GM21381 (cell line): ENCODE measurements around the gene AOC3.
"Not testable (repeated sequence)": the region's sequence is repeated elsewhere in the genome, so short reads cannot be mapped to it uniquely, and the experiment has no call there.

Experiments used
- ATAC-seq: cut with Tn5 transposase; IDR thresholded peaks from one replicate; pipeline ENCODE4 v1.9.1; 2021; ENCODE audit warnings: mild to moderate bottlenecking, moderate library complexity; ENCODE audit not compliant: unreplicated experiment

AOC3 gene

GRCh38 chr17:42891539-42892152 is 40.6 kb downstream of the AOC3 start:
- ATAC-seq = no peak

GRCh38 chr17:42893359-42893758 is 42.4 kb downstream of the AOC3 start:
- no peak for ATAC-seq

GRCh38 chr17:42894283-42895184 is 43.5 kb downstream of the AOC3 start:
- ATAC-seq = no peak

DNA sequence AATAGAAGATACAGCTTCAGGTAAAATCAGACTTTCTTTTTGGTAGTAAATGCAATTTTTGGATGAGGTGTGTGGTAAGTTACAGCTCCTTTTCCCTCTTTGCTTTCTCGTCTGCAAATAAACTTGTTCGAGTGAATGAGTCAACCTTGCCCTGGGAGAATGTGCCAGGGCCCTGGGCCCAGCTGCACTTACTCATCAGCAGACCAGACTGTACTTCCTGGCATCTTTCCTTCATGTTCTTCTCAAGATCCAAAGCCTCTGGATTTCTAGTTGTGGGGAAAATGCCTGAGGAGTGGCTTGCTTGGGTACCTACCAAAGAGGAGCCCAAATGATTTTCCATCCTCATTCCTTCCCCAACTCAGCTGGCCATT is 44.2 kb downstream of the AOC3 start:
- ATAC-seq = no peak

GRCh38 chr17:42898147-42898811 is 47.3 kb downstream of the AOC3 start:
- ATAC-seq = no peak

DNA sequence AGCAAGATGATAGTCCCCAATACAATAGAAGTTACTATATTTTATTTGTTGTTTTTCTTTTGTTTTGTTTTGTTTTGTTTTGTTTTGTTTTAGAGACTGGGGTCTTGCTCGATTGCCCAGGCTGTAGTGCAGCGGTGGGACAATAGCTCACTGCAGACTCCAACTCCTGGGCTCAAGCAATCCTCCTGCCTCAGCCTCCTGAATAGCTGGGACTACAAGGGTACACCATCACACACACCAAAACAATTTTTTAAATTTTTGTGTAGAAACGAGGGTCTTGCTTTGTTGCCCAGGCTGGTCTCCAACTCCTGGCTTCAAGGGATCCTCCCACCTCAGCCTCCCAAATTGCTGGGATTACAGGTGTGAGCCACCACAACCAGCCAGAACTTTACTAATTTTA is 49.0 kb downstream of the AOC3 start:
- not testable (repeated sequence) for ATAC-seq

DNA sequence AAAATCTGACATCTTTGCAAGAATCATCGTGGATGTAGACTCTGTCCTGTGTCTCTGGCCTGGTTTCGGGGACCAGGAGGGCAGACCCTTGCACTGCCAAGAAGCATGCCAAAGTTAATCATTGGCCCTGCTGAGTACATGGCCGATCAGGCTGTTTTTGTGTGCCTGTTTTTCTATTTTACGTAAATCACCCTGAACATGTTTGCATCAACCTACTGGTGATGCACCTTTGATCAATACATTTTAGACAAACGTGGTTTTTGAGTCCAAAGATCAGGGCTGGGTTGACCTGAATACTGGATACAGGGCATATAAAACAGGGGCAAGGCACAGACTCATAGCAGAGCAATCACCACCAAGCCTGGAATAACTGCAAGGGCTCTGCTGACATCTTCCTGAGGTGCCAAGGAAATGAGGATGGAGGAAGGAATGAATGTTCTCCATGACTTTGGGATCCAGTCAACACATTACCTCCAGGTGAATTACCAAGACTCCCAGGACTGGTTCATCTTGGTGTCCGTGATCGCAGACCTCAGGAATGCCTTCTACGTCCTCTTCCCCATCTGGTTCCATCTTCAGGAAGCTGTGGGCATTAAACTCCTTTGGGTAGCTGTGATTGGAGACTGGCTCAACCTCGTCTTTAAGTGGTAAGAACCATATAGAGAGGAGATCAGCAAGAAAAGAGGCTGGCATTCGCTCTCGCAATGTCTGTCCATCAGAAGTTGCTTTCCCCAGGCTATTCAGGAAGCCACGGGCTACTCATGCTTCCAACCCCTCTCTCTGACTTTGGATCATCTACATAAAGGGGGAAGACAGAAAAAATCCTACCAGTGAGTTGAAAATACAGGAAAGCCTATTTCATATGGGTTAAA is 49.7 kb downstream of the AOC3 start, which contains the start of gene G6PC1:
Gene G6PC1 (plus strand): TSS at position 340 of the 872 bp plus-strand sequence. CDS start 78 bp downstream, at position 418.
- no peak for ATAC-seq

DNA sequence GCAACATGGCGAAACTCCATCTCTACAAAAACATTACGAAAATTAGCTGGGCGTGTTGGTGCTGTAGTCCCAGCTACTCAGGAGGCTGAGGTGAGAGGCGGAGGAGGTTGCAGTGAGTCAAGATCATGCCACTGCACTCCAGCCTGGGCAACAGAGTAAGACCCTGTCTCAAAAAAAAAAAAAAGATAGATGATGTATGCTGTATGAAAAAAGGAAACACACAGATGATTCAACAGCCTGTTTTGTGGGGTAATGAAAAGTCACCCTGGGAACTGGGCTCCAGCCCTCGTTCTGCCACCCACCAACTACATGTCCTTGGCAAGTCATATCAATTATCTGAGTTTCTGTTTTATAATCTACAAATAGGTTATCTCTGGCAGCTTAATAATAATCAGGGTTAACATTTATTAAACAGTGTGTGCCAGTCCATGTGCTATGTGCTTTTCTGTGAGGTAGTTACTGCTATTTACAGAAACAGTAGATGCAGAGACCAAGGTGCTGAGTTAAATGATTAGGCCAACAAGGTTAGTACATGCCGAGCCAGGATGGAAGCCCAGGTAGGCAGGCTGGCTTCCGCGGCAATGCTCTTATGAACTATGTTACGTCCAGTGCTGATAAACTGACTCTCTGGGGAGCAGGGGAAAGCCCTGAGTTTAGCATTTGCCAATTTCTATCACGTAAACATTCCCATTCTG is 50.7 kb downstream of the AOC3 start:
- no peak for ATAC-seq

GRCh38 chr17:42904110-42904469 is 53.1 kb downstream of the AOC3 start:
- no peak for ATAC-seq

GRCh38 chr17:42906772-42907446 is 55.9 kb downstream of the AOC3 start:
- ATAC-seq = no peak
